ENCODE results near the gene SLC24A3. TPM values are rescaled to one million over a fixed set of nuclear protein-coding genes. Genes with fewer than 3 reads are reported as not detected.
A peak's percentile ranks its signal among the peaks of the same experiment; 100 is the strongest.

Gene SLC24A3
- total RNA-seq, 4 donors from 2014 or later, result 12.9 to 49.8 (median 27.6) TPM

DNA sequence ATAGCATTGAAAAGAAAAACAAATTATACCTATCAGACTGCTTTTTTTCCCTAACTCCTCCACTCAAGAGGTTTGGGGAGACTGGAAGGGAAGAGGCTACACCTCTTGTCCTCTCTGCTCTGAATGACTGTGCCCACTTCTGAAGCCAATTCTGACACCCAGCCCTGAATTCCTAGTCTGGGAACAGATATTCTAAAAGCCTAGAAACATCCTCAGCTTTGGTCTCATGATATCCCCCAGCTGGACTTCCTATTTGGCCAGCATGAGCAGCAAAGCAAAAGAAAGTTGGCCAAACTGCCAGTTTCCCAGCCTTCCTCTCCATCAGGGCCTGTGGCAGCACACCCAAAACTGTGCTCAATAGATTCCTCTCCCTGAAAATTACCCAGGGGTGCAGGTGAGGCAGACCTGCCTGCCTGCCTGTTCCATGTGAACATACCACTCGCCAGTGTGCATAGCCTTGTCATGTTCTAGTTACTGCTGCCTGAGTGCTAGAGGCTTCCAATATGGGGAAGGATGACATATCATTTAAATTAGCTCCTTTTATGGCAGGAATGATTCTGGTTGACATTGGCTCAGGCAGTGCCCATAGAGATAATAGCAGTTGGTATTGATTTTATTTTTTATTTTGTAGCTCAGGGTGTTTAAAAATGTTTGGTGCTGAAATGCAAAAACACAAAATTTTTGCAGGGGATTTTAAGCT, 393.5 kb downstream of the SLC24A3 start:
- TF ChIP-seq POLR2A (IDR thresholded peaks at IDR 0.05) (no peak), CTCF (IDR thresholded peaks at IDR 0.05) (no peak)
- no peaks in the 10 kb centered on the region for H3K27me3 ChIP-seq
- H3K36me3 ChIP-seq, result no peaks in the 10 kb centered on the region
- intact Hi-C loops (cut with DNase I; ENCODE audit: low total_unique reads), result no loop called here
- H3K4me3 ChIP-seq, result no peak overlapping the region
- peaks cover 0 to 7% of the 10 kb centered on the region in 2 donors for H3K4me1 ChIP-seq
- peak overlapping the region in 1 of 2 donors; percentile 5 for H3K27ac ChIP-seq
- no peaks in the 10 kb centered on the region for H3K9me3 ChIP-seq
- no peak for DNase-seq

DNA sequence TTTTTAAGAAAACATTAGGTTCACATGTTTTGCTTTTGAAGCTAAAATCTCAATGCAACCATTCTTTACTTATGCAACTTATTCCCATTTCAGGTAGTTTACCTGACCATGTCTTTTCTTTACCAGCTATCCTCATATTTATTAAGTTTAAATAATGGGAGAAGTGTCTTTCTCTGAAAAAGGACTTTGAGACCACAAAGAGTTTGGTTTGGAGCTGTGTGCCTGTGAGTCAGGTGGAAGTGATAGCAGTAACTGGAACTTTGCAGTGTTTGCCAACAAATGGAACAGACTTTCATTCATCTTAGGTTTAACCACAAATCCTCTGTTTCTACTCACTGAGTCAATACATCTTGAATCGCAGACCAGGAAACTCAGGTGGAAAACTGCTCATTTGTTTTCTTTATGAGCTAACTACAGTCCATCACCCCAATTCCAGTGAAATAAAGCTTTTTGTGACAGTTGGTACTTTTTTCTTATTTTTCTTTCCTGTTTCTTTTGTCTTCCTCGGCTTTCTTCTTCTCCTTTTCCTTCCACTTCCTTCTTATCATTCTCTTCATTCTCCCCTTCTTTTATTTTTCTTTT, 397.3 kb downstream of the SLC24A3 start:
- H3K9me3 ChIP-seq, result no peaks in the 10 kb centered on the region
- intact Hi-C loops (cut with DNase I; ENCODE audit: low total_unique reads), result no loop called here

DNA sequence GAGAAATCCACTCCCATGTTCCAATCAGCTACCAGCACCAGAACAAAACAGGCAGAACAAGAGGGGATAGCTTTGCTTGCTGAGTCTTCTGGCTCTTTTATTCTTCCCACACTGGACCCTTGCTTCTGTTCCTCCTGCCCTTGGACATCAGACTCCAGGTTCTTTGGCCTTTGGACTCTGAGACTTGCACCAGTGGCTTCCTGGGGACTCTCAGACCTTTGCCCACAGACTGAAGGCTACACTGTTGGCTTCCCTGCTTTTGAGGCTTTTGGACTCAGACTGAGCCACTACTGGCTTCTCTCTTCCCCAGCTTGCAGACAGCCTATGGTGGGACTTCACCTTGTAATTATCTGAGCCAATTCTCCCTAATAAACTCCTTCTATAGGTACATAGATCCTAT, 403.2 kb downstream of the SLC24A3 start:
- no peaks in the 10 kb centered on the region for H3K4me1 ChIP-seq
- H3K9me3 ChIP-seq, result no peaks in the 10 kb centered on the region
- TF ChIP-seq CTCF (IDR thresholded peaks at IDR 0.05) (no peak), POLR2A (IDR thresholded peaks at IDR 0.05) (no peak)
- intact Hi-C loops (cut with DNase I; ENCODE audit: low total_unique reads), result no loop called here
- no peak for DNase-seq
- no peak overlapping the region for H3K4me3 ChIP-seq
- H3K27ac ChIP-seq, result no peak overlapping the region
- H3K36me3 ChIP-seq, result no peaks in the 10 kb centered on the region
- H3K27me3 ChIP-seq, result no peaks in the 10 kb centered on the region

More for the DNA sequence above, 397.3 kb downstream of the SLC24A3 start:
- no peaks in the 10 kb centered on the region for H3K27me3 ChIP-seq
- no peak for TF ChIP-seq POLR2A (IDR thresholded peaks at IDR 0.05)
- no peaks in the 10 kb centered on the region for H3K36me3 ChIP-seq
- no peak for DNase-seq
- no peak overlapping the region for H3K4me3 ChIP-seq
- H3K4me1 ChIP-seq, result peaks cover 0 to 7% of the 10 kb centered on the region in 2 donors
- no peak overlapping the region for H3K27ac ChIP-seq

- H3K4me3 ChIP-seq, result no peak overlapping the region
- no peaks in the 10 kb centered on the region for H3K4me1 ChIP-seq
- no peak for DNase-seq
- H3K27me3 ChIP-seq, result no peaks in the 10 kb centered on the region
- TF ChIP-seq CTCF (IDR thresholded peaks at IDR 0.05) (no peak), POLR2A (IDR thresholded peaks at IDR 0.05) (no peak)
- intact Hi-C loops (cut with DNase I; ENCODE audit: low total_unique reads), result no loop called here
- no peaks in the 10 kb centered on the region for H3K36me3 ChIP-seq
- H3K9me3 ChIP-seq, result no peaks in the 10 kb centered on the region
- no peak overlapping the region for H3K27ac ChIP-seq
Measured at GRCh38 chr20:19616081-19616480, 403.6 kb downstream of the SLC24A3 start.

DNA sequence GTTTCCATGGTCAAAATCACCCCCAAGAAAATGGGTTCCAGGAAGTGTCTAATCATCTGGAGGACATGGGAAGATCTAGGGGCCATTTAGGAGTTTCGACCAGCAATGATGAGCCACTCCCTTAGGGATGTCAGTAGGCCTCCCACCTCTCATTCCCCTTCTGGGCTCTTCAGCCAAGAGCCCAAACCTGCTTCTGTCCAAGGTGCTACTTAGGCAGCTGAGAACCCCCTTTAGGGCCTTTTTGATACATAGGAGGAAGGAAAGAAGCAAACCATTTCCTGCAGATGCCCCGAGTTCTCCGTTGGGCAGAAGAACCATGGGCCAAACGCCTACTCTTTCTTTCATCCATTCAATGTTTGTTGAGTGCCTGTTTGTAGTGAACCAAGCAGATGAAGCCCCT, 404.2 kb downstream of the SLC24A3 start:
- no peak overlapping the region for H3K4me3 ChIP-seq
- no peak overlapping the region for H3K27ac ChIP-seq
- DNase-seq, result no peak
- no peaks in the 10 kb centered on the region for H3K4me1 ChIP-seq
- H3K27me3 ChIP-seq, result no peaks in the 10 kb centered on the region
- TF ChIP-seq CTCF (IDR thresholded peaks at IDR 0.05) (no peak), POLR2A (IDR thresholded peaks at IDR 0.05) (no peak)
- no peaks in the 10 kb centered on the region for H3K9me3 ChIP-seq
- H3K36me3 ChIP-seq, result no peaks in the 10 kb centered on the region
- intact Hi-C loops (cut with DNase I; ENCODE audit: low total_unique reads), result no loop called here
